PC-3 (cell line): Measurements from ENCODE around the gene MTA1.

Experiments used
- EZH2 ChIP-seq: fragments of 300-600 bp; sonication (generic); IDR thresholded peaks from one replicate; pipeline ENCODE4 v1.6.1; 2017; ENCODE audit warnings: antibody characterized with exemption, mild to moderate bottlenecking, low read length; ENCODE audit not compliant: unreplicated experiment
- TF ChIP-seq, protein P1 (sequence below): fragments of 300-600 bp; sonication (generic); conservative IDR thresholded peaks from 2 replicates; pipeline ENCODE4 v1.5.1; 2017; ENCODE audit warnings: antibody characterized with exemption, low read depth, mild to moderate bottlenecking, low read length

DNA sequence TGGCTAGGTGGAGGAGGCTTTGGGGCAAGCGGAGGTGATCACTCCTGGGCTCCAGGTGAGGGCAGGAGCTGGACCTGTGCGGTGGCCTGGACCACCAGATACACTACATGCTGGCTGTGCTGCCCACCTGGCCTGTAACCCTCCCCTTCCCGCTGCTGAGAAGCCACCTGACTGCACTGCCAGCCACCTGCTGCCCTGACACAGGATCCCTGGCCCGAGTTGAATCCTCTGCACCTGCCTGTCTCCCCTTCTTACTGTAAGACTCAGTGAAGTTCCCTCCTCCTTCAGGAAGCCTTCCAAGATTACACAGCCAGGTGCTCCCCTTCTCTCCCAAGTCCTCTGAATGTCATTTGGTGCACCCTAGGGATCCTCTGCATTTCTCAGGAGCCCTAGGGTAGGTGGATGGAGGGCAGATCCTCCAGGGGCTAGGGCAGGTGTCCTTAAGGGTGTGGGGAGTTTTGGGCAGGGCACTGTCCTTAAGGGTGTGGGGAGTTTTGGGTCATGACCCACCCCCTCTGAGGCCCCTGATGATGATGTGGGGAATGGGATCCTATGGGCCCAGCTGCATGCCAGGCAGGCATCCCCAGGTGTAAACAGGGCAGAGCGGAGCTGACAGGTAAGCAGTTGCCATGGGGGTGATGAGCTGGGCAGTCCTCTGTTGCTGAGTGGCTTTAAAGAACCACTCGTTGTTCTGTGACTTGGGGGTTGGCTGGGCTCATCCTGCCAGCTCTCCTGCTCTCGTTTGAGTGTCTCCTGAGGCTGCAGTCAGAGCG lies 6.7 kb upstream of the MTA1 start:
- TF ChIP-seq, protein P1, sequence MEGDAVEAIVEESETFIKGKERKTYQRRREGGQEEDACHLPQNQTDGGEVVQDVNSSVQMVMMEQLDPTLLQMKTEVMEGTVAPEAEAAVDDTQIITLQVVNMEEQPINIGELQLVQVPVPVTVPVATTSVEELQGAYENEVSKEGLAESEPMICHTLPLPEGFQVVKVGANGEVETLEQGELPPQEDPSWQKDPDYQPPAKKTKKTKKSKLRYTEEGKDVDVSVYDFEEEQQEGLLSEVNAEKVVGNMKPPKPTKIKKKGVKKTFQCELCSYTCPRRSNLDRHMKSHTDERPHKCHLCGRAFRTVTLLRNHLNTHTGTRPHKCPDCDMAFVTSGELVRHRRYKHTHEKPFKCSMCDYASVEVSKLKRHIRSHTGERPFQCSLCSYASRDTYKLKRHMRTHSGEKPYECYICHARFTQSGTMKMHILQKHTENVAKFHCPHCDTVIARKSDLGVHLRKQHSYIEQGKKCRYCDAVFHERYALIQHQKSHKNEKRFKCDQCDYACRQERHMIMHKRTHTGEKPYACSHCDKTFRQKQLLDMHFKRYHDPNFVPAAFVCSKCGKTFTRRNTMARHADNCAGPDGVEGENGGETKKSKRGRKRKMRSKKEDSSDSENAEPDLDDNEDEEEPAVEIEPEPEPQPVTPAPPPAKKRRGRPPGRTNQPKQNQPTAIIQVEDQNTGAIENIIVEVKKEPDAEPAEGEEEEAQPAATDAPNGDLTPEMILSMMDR, result no peak
- no peak for TF ChIP-seq EZH2
